ENCODE data around the gene PSMD4. TPM values are rescaled to one million over a fixed set of nuclear protein-coding genes. Genes with fewer than 3 reads are reported as not detected.
A peak's percentile ranks its signal among the peaks of the same experiment; 100 is the strongest.
"Not testable (repeated sequence)": the region's sequence is repeated elsewhere in the genome, so short reads cannot be mapped to it uniquely, and the experiment has no call there.

PSMD4 gene
- total RNA-seq (2014; rRNA removed; shearing (Covaris generic); ENCODE audit: low replicate concordance), result 225 and 311 TPM in 2 replicates

DNA sequence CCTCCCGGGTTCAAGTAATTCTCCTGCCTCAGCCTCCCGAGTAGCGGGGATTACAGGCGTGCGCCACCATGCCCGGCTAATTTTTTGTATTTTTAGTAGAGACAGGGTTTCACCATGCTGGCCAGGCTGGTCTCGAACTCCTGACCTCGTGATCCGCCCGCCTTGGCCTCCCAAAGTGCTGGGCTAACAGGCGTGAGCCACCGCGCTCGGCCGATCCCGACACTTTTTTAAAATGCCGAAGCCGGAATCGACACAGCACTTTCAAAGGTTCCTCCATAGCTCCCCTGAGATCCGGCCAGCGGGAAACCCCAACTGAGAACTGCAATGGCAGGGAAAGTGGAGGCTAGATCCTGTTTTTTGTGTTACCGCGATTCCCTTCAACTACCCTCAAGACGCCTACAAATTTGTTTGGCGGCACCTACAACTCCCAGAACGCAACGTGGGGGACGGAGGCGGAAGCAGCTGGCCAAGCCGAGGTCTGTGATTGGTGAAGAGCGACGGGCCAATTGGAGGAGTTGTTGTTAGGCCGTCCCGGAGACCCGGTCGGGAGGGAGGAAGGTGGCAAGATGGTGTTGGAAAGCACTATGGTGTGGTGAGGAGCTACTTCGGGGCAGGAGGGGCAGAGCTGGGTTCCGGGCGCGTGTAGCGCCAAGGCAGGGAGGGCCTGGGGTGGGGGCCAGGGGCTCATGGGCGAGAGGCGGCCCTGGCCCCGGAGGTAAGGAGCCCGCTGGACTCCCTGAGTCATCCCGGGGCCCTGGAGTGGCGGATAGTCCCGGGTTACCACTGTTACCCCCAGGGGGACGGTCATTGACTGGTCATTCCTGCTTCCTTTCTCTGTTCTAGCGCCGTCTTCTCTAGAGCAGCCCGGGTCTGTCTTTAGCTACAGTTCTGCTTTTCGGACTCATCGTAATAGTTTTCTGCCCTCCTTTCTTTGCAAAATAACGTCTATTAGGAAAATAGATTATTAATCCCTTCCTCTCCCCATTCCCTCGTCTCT lies at the start of gene PSMD4:
Gene PSMD4 (plus strand): TSS at position 518 of the 997 bp plus-strand sequence. CDS start 49 bp downstream, at position 567.
- H3K36me3 ChIP-seq, result peaks cover 37% of the 10 kb centered on the region
- no peaks in the 10 kb centered on the region for H3K27me3 ChIP-seq
- peak within 1 kb of the TSS; percentile 85 for H3K4me3 ChIP-seq
- DNase-seq, result peak; percentile 97
- no peaks in the 10 kb centered on the region for H3K9me3 ChIP-seq

DNA sequence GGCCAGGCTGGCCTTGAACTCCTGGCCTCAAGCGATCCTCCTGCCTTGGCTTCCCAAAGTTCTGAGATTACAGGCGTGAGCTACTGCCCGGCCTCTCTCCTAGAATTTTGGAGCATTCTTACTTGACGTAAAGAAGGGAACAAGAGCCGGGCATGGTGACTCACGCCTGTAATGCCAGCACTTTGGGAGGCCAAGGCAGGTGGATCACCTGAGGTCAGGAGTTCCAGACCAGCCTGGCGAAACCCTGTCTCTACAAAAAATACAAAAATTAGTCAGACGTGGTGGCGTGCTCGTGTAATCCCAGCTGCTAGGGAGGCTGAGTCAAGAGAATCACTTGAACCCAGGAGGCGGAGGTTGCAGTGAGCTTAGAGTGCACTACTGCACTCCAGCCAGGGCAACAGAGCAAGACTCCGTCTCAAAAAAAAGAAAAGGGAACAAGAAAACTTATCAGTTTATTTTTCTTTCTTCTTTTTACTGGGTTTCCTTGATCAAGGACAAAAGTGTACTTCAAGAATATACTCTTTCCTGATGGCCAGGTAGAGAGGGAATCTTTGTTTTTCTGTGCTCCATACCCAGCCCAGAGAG lies 49.1 kb upstream of the PSMD4 start:
- not testable (repeated sequence) for H3K4me3 ChIP-seq

GRCh38 chr1:151210830-151211229 lies 43.7 kb upstream of the PSMD4 start:
- H3K9me3 ChIP-seq, result no peaks in the 10 kb centered on the region
- peaks cover 80% of the 10 kb centered on the region for H3K36me3 ChIP-seq
- no peak for DNase-seq
- no peak overlapping the region for H3K4me3 ChIP-seq
- H3K27me3 ChIP-seq, result no peaks in the 10 kb centered on the region

More for the DNA sequence above, 49.1 kb upstream of the PSMD4 start:
- peaks cover 87% of the 10 kb centered on the region for H3K36me3 ChIP-seq
- not testable (repeated sequence) for DNase-seq, H3K27me3 ChIP-seq, H3K9me3 ChIP-seq

DNA sequence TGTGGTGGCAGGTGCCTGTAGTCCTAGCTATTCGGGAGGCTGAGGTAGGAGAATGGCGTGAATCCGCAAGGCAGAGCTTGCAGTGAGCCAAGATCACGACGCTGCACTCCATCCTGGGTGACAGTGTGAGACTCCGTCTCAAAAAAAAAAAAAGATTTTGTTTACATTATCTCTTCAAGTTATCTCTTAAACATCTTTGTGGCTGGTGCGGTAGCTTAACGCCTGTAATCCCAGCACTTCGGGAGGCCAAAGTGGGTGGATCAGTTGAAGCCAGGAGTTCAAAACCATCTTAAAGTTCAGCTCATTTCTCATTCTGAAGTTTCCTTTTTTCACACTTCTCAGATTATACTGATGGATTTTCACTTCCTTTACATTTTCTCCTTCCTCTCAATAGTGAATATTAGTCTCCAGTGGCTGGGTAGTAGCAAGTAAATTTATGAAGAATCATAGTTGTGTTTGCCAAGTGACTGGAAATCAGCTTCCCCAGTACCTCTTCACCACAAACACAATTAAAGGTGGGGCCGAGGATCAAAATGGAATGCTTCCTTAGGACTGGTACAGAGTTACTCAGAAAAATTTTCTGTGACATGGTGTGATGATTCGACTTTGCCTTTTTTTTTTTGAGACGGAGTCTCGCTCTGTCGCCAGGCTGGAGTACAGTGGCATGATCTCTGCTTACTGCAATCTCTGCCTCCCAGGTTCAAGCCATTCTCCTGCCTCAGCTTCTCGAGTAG lies 42.4 kb upstream of the PSMD4 start:
- no peak for DNase-seq
- Histone ChIP-seq H3K36me3 (peaks cover 75% of the 10 kb centered on the region), H3K9me3 (no peaks in the 10 kb centered on the region)

GRCh38 chr1:151213560-151213959 lies 41.0 kb upstream of the PSMD4 start:
- no peaks in the 10 kb centered on the region for H3K27me3 ChIP-seq
- no peak for DNase-seq
- H3K4me3 ChIP-seq, result no peak overlapping the region
- H3K9me3 ChIP-seq, result no peaks in the 10 kb centered on the region
- peaks cover 77% of the 10 kb centered on the region for H3K36me3 ChIP-seq

More for the DNA sequence above, 42.4 kb upstream of the PSMD4 start:
- Histone ChIP-seq H3K27me3 (no peaks in the 10 kb centered on the region), H3K4me3 (no peak overlapping the region)

GRCh38 chr1:151221616-151222015 lies 32.9 kb upstream of the PSMD4 start:
- DNase-seq, result no peak
- H3K9me3 ChIP-seq, result no peaks in the 10 kb centered on the region
- peaks cover 78% of the 10 kb centered on the region for H3K36me3 ChIP-seq

GRCh38 chr1:151222130-151222529 lies 32.4 kb upstream of the PSMD4 start:
- Histone ChIP-seq H3K36me3 (peaks cover 80% of the 10 kb centered on the region), H3K27me3 (no peaks in the 10 kb centered on the region), H3K9me3 (no peaks in the 10 kb centered on the region), H3K4me3 (no peak overlapping the region)
- DNase-seq, result peak; percentile 32

More at GRCh38 chr1:151221616-151222015, 32.9 kb upstream of the PSMD4 start:
- H3K4me3 ChIP-seq, result no peak overlapping the region
- H3K27me3 ChIP-seq, result no peaks in the 10 kb centered on the region

GRCh38 chr1:151235235-151235634 lies 19.3 kb upstream of the PSMD4 start:
- Histone ChIP-seq H3K27me3 (no peaks in the 10 kb centered on the region), H3K36me3 (peaks cover 98% of the 10 kb centered on the region), H3K4me3 (no peak overlapping the region), H3K9me3 (no peaks in the 10 kb centered on the region)
- DNase-seq, result no peak

- no peak overlapping the region for H3K4me3 ChIP-seq
- no peaks in the 10 kb centered on the region for H3K27me3 ChIP-seq
- no peak for DNase-seq
- H3K36me3 ChIP-seq, result peaks cover 98% of the 10 kb centered on the region
- no peaks in the 10 kb centered on the region for H3K9me3 ChIP-seq
Measured at GRCh38 chr1:151237678-151238466, 16.7 kb upstream of the PSMD4 start.

- Histone ChIP-seq H3K9me3 (no peaks in the 10 kb centered on the region), H3K27me3 (no peaks in the 10 kb centered on the region), H3K4me3 (no peak overlapping the region), H3K36me3 (peaks cover 98% of the 10 kb centered on the region)
- peak; percentile 55 for DNase-seq
Measured at GRCh38 chr1:151238467-151238739, 16.1 kb upstream of the PSMD4 start.

- DNase-seq, result no peak
- H3K4me3 ChIP-seq, result no peak overlapping the region
- H3K27me3 ChIP-seq, result no peaks in the 10 kb centered on the region
- no peaks in the 10 kb centered on the region for H3K9me3 ChIP-seq
- peaks cover 99% of the 10 kb centered on the region for H3K36me3 ChIP-seq
Measured at GRCh38 chr1:151242442-151242841, 12.1 kb upstream of the PSMD4 start.

- H3K9me3 ChIP-seq, result no peaks in the 10 kb centered on the region
- no peak overlapping the region for H3K4me3 ChIP-seq
- no peaks in the 10 kb centered on the region for H3K27me3 ChIP-seq
- no peak for DNase-seq
- peaks cover 99% of the 10 kb centered on the region for H3K36me3 ChIP-seq
Measured at GRCh38 chr1:151243683-151244216, 10.8 kb upstream of the PSMD4 start.

GRCh38 chr1:151246786-151247185 lies 7.7 kb upstream of the PSMD4 start:
- peaks cover 88% of the 10 kb centered on the region for H3K36me3 ChIP-seq
- H3K4me3 ChIP-seq, result no peak overlapping the region
- no peaks in the 10 kb centered on the region for H3K27me3 ChIP-seq
- DNase-seq, result no peak
- H3K9me3 ChIP-seq, result no peaks in the 10 kb centered on the region

DNA sequence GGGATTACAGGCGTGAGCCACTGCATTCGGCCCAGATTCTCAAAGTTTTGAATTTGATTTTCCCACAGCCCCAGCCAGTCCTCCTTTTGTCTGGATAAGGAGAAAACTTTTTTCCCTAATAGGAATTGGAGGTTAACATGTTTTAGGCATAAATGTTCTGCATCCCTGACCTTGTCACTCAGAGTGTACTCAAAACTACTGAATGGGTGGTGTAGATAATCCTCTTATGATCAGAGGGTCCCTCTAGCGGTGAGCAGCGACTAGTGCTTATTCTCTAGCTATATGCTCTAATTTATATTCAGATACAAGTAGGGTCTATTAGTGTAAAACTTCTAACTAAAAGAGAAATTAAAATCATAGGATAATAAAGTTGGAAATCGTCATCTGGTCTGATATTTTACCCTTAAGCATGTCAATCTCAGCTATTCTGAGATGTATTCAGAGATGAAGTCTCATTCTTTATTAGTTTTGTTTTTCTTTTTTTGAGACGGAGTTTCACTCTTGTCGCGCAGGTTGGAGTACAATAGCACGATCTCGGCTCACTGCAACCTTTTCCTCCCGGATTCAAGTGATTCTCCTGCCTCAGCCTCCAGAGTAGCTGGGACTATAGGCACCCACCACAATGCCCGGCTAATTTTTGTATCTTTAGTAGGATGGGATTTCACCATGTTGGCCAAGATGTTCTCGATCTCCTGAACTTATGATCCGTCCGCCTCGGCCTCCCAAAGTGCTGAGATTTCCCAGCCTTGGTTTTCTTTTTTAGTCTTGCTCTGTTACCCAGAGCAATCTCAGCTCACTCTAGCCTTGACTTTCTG lies 2.7 kb upstream of the PSMD4 start:
- H3K36me3 ChIP-seq, result peaks cover 46% of the 10 kb centered on the region

GRCh38 chr1:151255381-151255780 lies 847 bp downstream of the PSMD4 start:
- no peaks in the 10 kb centered on the region for H3K9me3 ChIP-seq
- peak overlapping the region; percentile 85 for H3K4me3 ChIP-seq
- DNase-seq, result no peak
- peaks cover 38% of the 10 kb centered on the region for H3K36me3 ChIP-seq
- H3K27me3 ChIP-seq, result no peaks in the 10 kb centered on the region

More for the DNA sequence above, 2.7 kb upstream of the PSMD4 start:
- Histone ChIP-seq H3K4me3 (no peak overlapping the region), H3K9me3 (no peaks in the 10 kb centered on the region), H3K27me3 (no peaks in the 10 kb centered on the region)
- DNase-seq, result peak; percentile 65
